Activated B cell treated with CpG ODN at 0.5 μM for 24 hours (primary cell): ENCODE measurements around the gene EVI5L. TPM values are rescaled to one million over a fixed set of nuclear protein-coding genes. Genes with fewer than 3 reads are reported as not detected.

Experiments
- ATAC-seq: fragments of 200-7000 bp; cut with Tn5 transposase; one replicate; pipeline ENCODE4 v1.10.0; 2021; ENCODE audit warnings: low read depth, mild to moderate bottlenecking, moderate library complexity
- CTCF ChIA-PET: fragments of 350-600 bp; sonication (Branson Sonifier 250); formaldehyde crosslinking; loops from one replicate; lab custom pipeline; 2021; ENCODE audit warnings: antibody characterized with exemption; lab: Charles Lee
- POLR2A ChIA-PET: fragments of 350-600 bp; sonication (Branson Sonifier 250); formaldehyde crosslinking; loops from one replicate; lab custom pipeline; 2021; ENCODE audit warnings: antibody characterized with exemption; lab: Charles Lee
- DNase-seq: peaks from one replicate; pipeline ENCODE4 v3.0.0; 2022
- H3K27ac Mint-ChIP-seq: one replicate; pipeline ENCODE4 v1.8.0; 2020; ENCODE audit warnings: mixed read lengths
- H3K27me3 Mint-ChIP-seq: one replicate; pipeline ENCODE4 v1.8.0; 2021; ENCODE audit warnings: mixed read lengths
- H3K36me3 Mint-ChIP-seq: one replicate; pipeline ENCODE4 v1.8.0; 2021; ENCODE audit warnings: low read depth, mixed read lengths
- H3K4me1 Mint-ChIP-seq: one replicate; pipeline ENCODE4 v1.8.0; 2021; ENCODE audit warnings: mixed read lengths
- H3K4me3 Mint-ChIP-seq: one replicate; pipeline ENCODE4 v1.8.0; 2020; ENCODE audit warnings: mild to moderate bottlenecking, mixed read lengths
- H3K9me3 Mint-ChIP-seq: one replicate; pipeline ENCODE4 v1.8.0; 2020; ENCODE audit warnings: mixed read lengths
- CTCF ChIP-seq: fragments of 200-600 bp; IDR thresholded peaks from one replicate; pipeline ENCODE4 v1.8.0; 2022; ENCODE audit warnings: antibody characterized with exemption, mild to moderate bottlenecking
- intact Hi-C: fragments of 100-400 bp; cut with micrococcal nuclease; formaldehyde crosslinking; loops from one replicate; pipeline ENCODE4 v1.15.1; 2024
- total RNA-seq: library from RNA; stranded (reverse); gene quantifications from 2 replicates; pipeline ENCODE4 v1.2.3, GENCODE V29; 2022

The EVI5L gene
- total RNA-seq, 1 donor from 2014 or later, result 12.8 TPM

GRCh38 chr19:7869453-7869909, 39.5 kb downstream of the EVI5L start:
- H3K27me3 Mint-ChIP-seq, result peaks cover 30% of the 10 kb centered on the region

GRCh38 chr19:7869910-7870511, 40.0 kb downstream of the EVI5L start:
- peak overlapping the region; percentile 72 for H3K4me3 Mint-ChIP-seq
- peaks cover 42% of the 10 kb centered on the region for H3K4me1 Mint-ChIP-seq
- POLR2A ChIA-PET, result interaction anchor here (1.2 to 2.2 kb wide), 5 partner anchors 32 to 240 kb away, joined by 3 to 15 read pairs (median 7); partner anchors contain the start of genes MAP2K7, PET100, SNAPC2 and TIMM44
- peaks cover 29% of the 10 kb centered on the region for H3K27me3 Mint-ChIP-seq
- ATAC-seq (no peak), DNase-seq (no peak)
- CTCF ChIA-PET, result interaction anchor here (0.9 to 2.2 kb wide), 11 partner anchors 9 to 232 kb away, joined by 3 to 14 read pairs (median 5); partner anchors contain the start of genes MAP2K7, SNAPC2, STXBP2 and TIMM44
- peaks cover 3% of the 10 kb centered on the region for H3K9me3 Mint-ChIP-seq
- no peak for TF ChIP-seq CTCF
- intact Hi-C loops, result loop anchor here (1.0 to 2.0 kb wide), 7 partner anchors 17 to 191 kb away; partner anchors contain the start of genes MAP2K7, SNAPC2 and TIMM44
- H3K27ac Mint-ChIP-seq, result no peak overlapping the region
- H3K36me3 Mint-ChIP-seq, result no peaks in the 10 kb centered on the region

More at GRCh38 chr19:7869453-7869909, 39.5 kb downstream of the EVI5L start:
- CTCF ChIA-PET, result interaction anchor here (0.9 to 2.2 kb wide), 11 partner anchors 10 to 231 kb away, joined by 3 to 14 read pairs (median 5); partner anchors contain the start of genes MAP2K7, SNAPC2, STXBP2 and TIMM44
- no peak for TF ChIP-seq CTCF
- peak; percentile 85 for DNase-seq
- Mint-ChIP-seq H3K9me3 (peaks cover 3% of the 10 kb centered on the region), H3K27ac (no peak overlapping the region), H3K4me3 (peak overlapping the region; percentile 67), H3K36me3 (no peaks in the 10 kb centered on the region), H3K4me1 (peaks cover 41% of the 10 kb centered on the region)
- intact Hi-C loops, result loop anchor here (1.0 to 2.0 kb wide), 7 partner anchors 17 to 190 kb away; partner anchors contain the start of genes MAP2K7, SNAPC2 and TIMM44
- peak; percentile 67 for ATAC-seq
- POLR2A ChIA-PET, result interaction anchor here (1.1 to 2.2 kb wide), 8 partner anchors 16 to 240 kb away, joined by 3 to 15 read pairs (median 4); partner anchors contain the start of genes FCER2, MAP2K7, PET100 and SNAPC2

GRCh38 chr19:7870571-7871436, 40.8 kb downstream of the EVI5L start:
- Mint-ChIP-seq H3K4me3 (peak overlapping the region; percentile 33), H3K36me3 (no peaks in the 10 kb centered on the region), H3K4me1 (peaks cover 37% of the 10 kb centered on the region), H3K27me3 (peaks cover 22% of the 10 kb centered on the region), H3K27ac (no peak overlapping the region), H3K9me3 (peaks cover 3% of the 10 kb centered on the region)
- no peak for DNase-seq
- TF ChIP-seq CTCF, result no peak
- intact Hi-C loops, result no loop called here
- ChIA-PET CTCF (interaction anchor here (0.7 kb wide), 1 partner anchor 140 kb away, joined by 3 read pairs; no protein-coding TSS in a partner anchor), POLR2A (interaction anchor here (0.5 to 0.7 kb wide), 2 partner anchors 28 to 609 kb away, joined by 4 to 9 read pairs; no protein-coding TSS in a partner anchor)
- ATAC-seq, result no peak

GRCh38 chr19:7871437-7872305, 41.7 kb downstream of the EVI5L start:
- Mint-ChIP-seq H3K27me3 (peaks cover 24% of the 10 kb centered on the region), H3K4me1 (peaks cover 37% of the 10 kb centered on the region), H3K9me3 (peaks cover 3% of the 10 kb centered on the region), H3K36me3 (no peaks in the 10 kb centered on the region), H3K27ac (no peak overlapping the region), H3K4me3 (peak overlapping the region; percentile 33)
- POLR2A ChIA-PET, result no interaction called here
- DNase-seq (peak; percentile 57), ATAC-seq (peak; percentile 2)
- CTCF ChIA-PET, result no interaction called here
- intact Hi-C loops, result no loop called here
- no peak for TF ChIP-seq CTCF
